IMR-90 (cell line): ENCODE results near the gene FBXO22. TPM values are rescaled to one million over a fixed set of nuclear protein-coding genes. Genes with fewer than 3 reads are reported as not detected.
A peak's percentile ranks its signal among the peaks of the same experiment; 100 is the strongest.

Experiments
- ATAC-seq: fragments of 200-7000 bp; cut with Tn5 transposase; 2 replicates; pipeline ENCODE4 v1.9.1; 2020; ENCODE audit warnings: low read depth, mild to moderate bottlenecking, moderate library complexity
- Bru-seq: library from RNA; stranded (reverse); fragments of 400-500 nt; gene quantifications from one replicate; lab custom pipeline; 2021; lab: Mats Ljungman, UMichigan
- BruChase-seq, 2 experiments: library from RNA; stranded (reverse); fragments of 400-500 nt; gene quantifications; one replicate each; lab custom pipeline; 2021; lab: Mats Ljungman, UMichigan
- BruUV-seq: library from RNA; stranded (reverse); fragments of 400-500 nt; replicated peaks from 2 replicates; lab custom pipeline; 2021; lab: Mats Ljungman, UMichigan
- CTCF ChIA-PET: fragments of 300-600 bp; formaldehyde crosslinking; extraction: SDS; loops from one replicate; lab custom pipeline; 2021; ENCODE audit warnings: antibody characterized with exemption; lab: Yijun Ruan, JAX
- POLR2A ChIA-PET: fragments of 300-600 bp; sonication (Branson Sonifier 250); formaldehyde crosslinking; loops from one replicate; lab custom pipeline; 2022; ENCODE audit warnings: antibody characterized with exemption; ENCODE audit not compliant: unreplicated experiment; lab: Charles Lee
- DNase-seq: peaks from one replicate; pipeline ENCODE4 v3.0.0; 2013
- H2AFZ ChIP-seq: replicated peaks from 2 replicates; pipeline ENCODE3; 2013; ENCODE audit warnings: low read length, mild to moderate bottlenecking; ENCODE audit not compliant: poor library complexity
- H2AK5ac ChIP-seq: 2 replicates; pipeline ENCODE4 v1.6.1; 2013; ENCODE audit warnings: low read depth, low read length, inconsistent platforms
- H2AK9ac ChIP-seq: replicated peaks from 2 replicates; pipeline ENCODE3; 2013; ENCODE audit warnings: mild to moderate bottlenecking, low read depth, low read length, moderate library complexity; ENCODE audit not compliant: poor library complexity
- H2BK120ac ChIP-seq: 2 replicates; pipeline ENCODE4 v1.6.1; 2013; ENCODE audit warnings: low read depth, low read length, inconsistent platforms
- H2BK15ac ChIP-seq: 3 replicates; pipeline ENCODE4 v1.6.1; 2013; ENCODE audit warnings: low read depth, low read length, inconsistent platforms
- H2BK20ac ChIP-seq: 2 replicates; pipeline ENCODE4 v1.6.1; 2013; ENCODE audit warnings: low read depth, mild to moderate bottlenecking, inconsistent platforms, low read length, moderate library complexity
- H2BK5ac ChIP-seq: 2 replicates; pipeline ENCODE4 v1.6.1; 2013; ENCODE audit warnings: mild to moderate bottlenecking, low read depth, low read length, inconsistent platforms; ENCODE audit not compliant: poor library complexity, severe bottlenecking
- H3K14ac ChIP-seq: replicated peaks from 2 replicates; pipeline ENCODE4 v1.6.1; 2013; ENCODE audit warnings: low read depth, low read length, inconsistent platforms
- H3K18ac ChIP-seq: 2 replicates; pipeline ENCODE4 v1.6.1; 2013; ENCODE audit warnings: low read depth, low read length, control low read depth
- H3K23ac ChIP-seq: 2 replicates; pipeline ENCODE4 v1.6.1; 2013; ENCODE audit warnings: low read depth, low read length, inconsistent platforms
- H3K27ac ChIP-seq: 2 replicates; pipeline ENCODE4 v1.5.1; 2013; ENCODE audit warnings: mild to moderate bottlenecking, control low read depth, low read length; ENCODE audit not compliant: insufficient read depth
- H3K27me3 ChIP-seq: 2 replicates; pipeline ENCODE4 v1.6.1; 2013; ENCODE audit warnings: low read length; ENCODE audit not compliant: control insufficient read depth, insufficient read depth
- H3K36me3 ChIP-seq: 2 replicates; pipeline ENCODE4 v1.6.1; 2013; ENCODE audit warnings: low read length, mixed read lengths; ENCODE audit not compliant: control insufficient read depth, insufficient read depth
- H3K4ac ChIP-seq: 2 replicates; pipeline ENCODE4 v1.6.1; 2013; ENCODE audit warnings: low read depth, low read length, inconsistent platforms
- H3K4me1 ChIP-seq: 2 replicates; pipeline ENCODE4 v1.6.1; 2013; ENCODE audit warnings: low read length, mixed read lengths; ENCODE audit not compliant: control insufficient read depth, insufficient read depth
- H3K4me2 ChIP-seq: 2 replicates; pipeline ENCODE4 v1.6.1; 2013; ENCODE audit warnings: low read depth, mild to moderate bottlenecking, control low read depth, low read length, moderate library complexity
- H3K4me3 ChIP-seq: 2 replicates; pipeline ENCODE4 v1.5.1; 2013; ENCODE audit warnings: low read depth, mild to moderate bottlenecking, control low read depth, low read length, moderate library complexity; ENCODE audit not compliant: insufficient read depth
- H3K56ac ChIP-seq: 2 replicates; pipeline ENCODE4 v1.6.1; 2013; ENCODE audit warnings: low read length, inconsistent platforms; ENCODE audit not compliant: insufficient read depth; ENCODE audit errors: extremely low read depth
- H3K79me1 ChIP-seq, 2 experiments: 2 replicates each; pipeline ENCODE4 v1.6.1; 2013; ENCODE audit warnings: low read length in 2 of 2, inconsistent platforms in 1 of 2, low read depth in 1 of 2
- H3K9ac ChIP-seq: 2 replicates; pipeline ENCODE4 v1.6.1; 2013; ENCODE audit warnings: low read depth, low read length, control low read depth
- H3K9me1 ChIP-seq: 2 replicates; pipeline ENCODE4 v1.6.1; 2013; ENCODE audit warnings: low read length, inconsistent platforms; ENCODE audit not compliant: insufficient read depth
- H3K9me3 ChIP-seq: 2 replicates; pipeline ENCODE4 v1.6.1; 2013; ENCODE audit warnings: low read length; ENCODE audit not compliant: control insufficient read depth, insufficient read depth
- H4K20me1 ChIP-seq: 2 replicates; pipeline ENCODE4 v1.6.1; 2013; ENCODE audit warnings: low read length, inconsistent platforms; ENCODE audit not compliant: insufficient read depth
- H4K5ac ChIP-seq: 2 replicates; pipeline ENCODE4 v1.6.1; 2013; ENCODE audit warnings: mild to moderate bottlenecking, low read depth, low read length, control low read depth
- H4K8ac ChIP-seq, 2 experiments: 2 replicates each; pipeline ENCODE4 v1.6.1; 2013; ENCODE audit warnings: low read depth in 2 of 2, low read length in 2 of 2, control low read depth in 1 of 2, inconsistent platforms in 1 of 2
- H4K91ac ChIP-seq: 2 replicates; pipeline ENCODE4 v1.6.1; 2013; ENCODE audit warnings: low read depth, low read length, inconsistent platforms; ENCODE audit not compliant: insufficient read depth
- BHLHE40 ChIP-seq: fragments of 150-350 bp; IDR thresholded peaks from 2 replicates; pipeline ENCODE4 v1.6.1; 2016; ENCODE audit warnings: mild to moderate bottlenecking, low read depth, low read length
- CHD1 ChIP-seq: IDR thresholded peaks from 2 replicates; pipeline ENCODE4 v1.6.1; 2012; ENCODE audit warnings: low read depth, low read length, improper control_type of control experiment
- CTCF ChIP-seq: conservative IDR thresholded peaks from 2 replicates; pipeline ENCODE4 v1.5.1; 2012; ENCODE audit warnings: mild to moderate bottlenecking, low read depth, low read length, improper control_type of control experiment
- FOS ChIP-seq: fragments of 150-350 bp; IDR thresholded peaks from 2 replicates; pipeline ENCODE4 v1.6.1; 2016; ENCODE audit warnings: low read depth, low read length
- MAFK ChIP-seq: IDR thresholded peaks from 2 replicates; pipeline ENCODE4 v1.6.1; 2012; ENCODE audit warnings: low read depth, low read length, improper control_type of control experiment
- MAZ ChIP-seq: IDR thresholded peaks from 2 replicates; pipeline ENCODE4 v1.6.1; 2012; ENCODE audit warnings: low read depth, mild to moderate bottlenecking, low read length, improper control_type of control experiment, moderate library complexity, borderline replicate concordance
- NFE2L2 ChIP-seq: fragments of 150-350 bp; IDR thresholded peaks from 2 replicates; pipeline ENCODE4 v1.6.1; 2016; ENCODE audit warnings: low read depth, mild to moderate bottlenecking, low read length
- POLR2A ChIP-seq: IDR thresholded peaks from 2 replicates; pipeline ENCODE4 v1.6.1; 2012; ENCODE audit warnings: mild to moderate bottlenecking, low read depth, low read length
- RAD21 ChIP-seq: IDR thresholded peaks from 2 replicates; pipeline ENCODE4 v1.6.1; 2012; ENCODE audit warnings: low read length, improper control_type of control experiment
- RCOR1 ChIP-seq: IDR thresholded peaks from 2 replicates; pipeline ENCODE4 v1.6.1; 2012; ENCODE audit warnings: mild to moderate bottlenecking, low read length, improper control_type of control experiment; ENCODE audit not compliant: insufficient replicate concordance
- RFX5 ChIP-seq: IDR thresholded peaks from 2 replicates; pipeline ENCODE4 v1.8.0; 2012; ENCODE audit warnings: low read depth, mild to moderate bottlenecking, low read length, moderate library complexity
- SMC3 ChIP-seq: fragments of 150-350 bp; IDR thresholded peaks from 2 replicates; pipeline ENCODE4 v1.6.1; 2016; ENCODE audit warnings: low read depth, mild to moderate bottlenecking, antibody characterized with exemption, low read length, moderate library complexity
- WGBS, 2 experiments: methylation state at CpG; one replicate each; pipeline versions ENCODE4 v1.1.5 to v1.1.7; 2013; ENCODE audit warnings: missing lambda C conversion rate in 2 of 2; ENCODE audit not compliant: insufficient read length in 1 of 2; ENCODE audit errors: extremely low coverage in 2 of 2; 5-methylcytosine and 5-hydroxymethylcytosine counted together
- dilution Hi-C: fragments of 300-500 bp; cut with HindIII; formaldehyde crosslinking; loops from one replicate; pipeline ENCODE4 v1.14.3; 2018; ENCODE audit warnings: low sequenced_read_pairs; ENCODE audit not compliant: unreplicated experiment
- in situ Hi-C: fragments of 300-500 bp; cut with MboI; formaldehyde crosslinking; loops from 3 replicates; pipeline ENCODE4 v1.14.3; 2019; ENCODE audit warnings: low sequenced_read_pairs, inconsistent platforms, mixed read lengths
- intact Hi-C: fragments of 100-400 bp; cut with micrococcal nuclease; formaldehyde crosslinking; loops from 2 replicates; pipeline ENCODE4 v1.10.0; 2022
- long read RNA-seq: library from polyadenylated mRNA; unstranded; transcript quantifications from one replicate; pipeline ENCODE4 v2.0.0, GENCODE V29; 2021; ENCODE audit not compliant: unreplicated experiment
- polyA plus RNA-seq, 3 experiments: library from polyadenylated mRNA; depleted of rRNA; stranded (reverse); fragments of >200 nt; gene quantifications; 2 replicates each; pipeline ENCODE4 v1.2.3, GENCODE V29; 2012; ENCODE audit warnings: low replicate concordance in 1 of 3
- total RNA-seq: library from RNA; depleted of rRNA; stranded (reverse); fragments of >200 nt; gene quantifications from 2 replicates; pipeline ENCODE4 v1.2.3, GENCODE V29; 2012; rRNA removed

FBXO22 gene
- 43.3 and 45.2 TPM in 2 replicates for total RNA-seq
- polyA plus RNA-seq (2012; rRNA removed): 22.4 and 24.5 TPM in 2 replicates
- polyA plus RNA-seq (2012; cell fraction: cytosol; rRNA removed): 18.6 and 22.9 TPM in 2 replicates
- polyA plus RNA-seq (2012; cell fraction: nucleus; rRNA removed; ENCODE audit: low replicate concordance): 11.2 and 17.7 TPM in 2 replicates
- percentile 86 among the genes with signal in this experiment for Bru-seq, nascent RNA
- percentile 81 among the genes with signal in this experiment for BruChase-seq, experiment 1, labeled RNA remaining after a 6-hour chase
- percentile 87 among the genes with signal in this experiment for BruChase-seq, experiment 2, labeled RNA remaining after a 2-hour chase
- long read RNA-seq, full-length matches to known transcripts: 62 of 70 reads
- long read RNA-seq, partial matches to known transcripts: 0 of 70 reads
- long read RNA-seq, other reads (novel, unspliced or antisense): 8 of 70 reads

- Histone ChIP-seq H3K79me1 (peaks cover 23 to 42% of the 10 kb centered on the region in 2 experiments), H3K4me3 (peak within 1 kb of the TSS; percentile 93), H2BK15ac (peak within 1 kb of the TSS; percentile 49; the same call in 2 of the 3 replicates), H3K9ac (peak within 1 kb of the TSS; percentile 95), H2BK5ac (peak within 1 kb of the TSS; percentile 95), H4K5ac (peak within 1 kb of the TSS; percentile 90), H3K4me1 (peaks cover 4% of the 10 kb centered on the region; the same call in 1 of the 2 replicates), H3K9me1 (peaks cover 16% of the 10 kb centered on the region), H4K8ac (peak within 1 kb of the TSS; percentile 81 to 97), H3K4ac (peak within 1 kb of the TSS; percentile 94), H3K14ac (peak within 1 kb of the TSS; percentile 97), H2AFZ (peak within 1 kb of the TSS; percentile 96), H3K4me2 (peak within 1 kb of the TSS; percentile 96), H4K91ac (peak within 1 kb of the TSS; percentile 92), H3K18ac (peak within 1 kb of the TSS; percentile 85), H3K36me3 (peaks cover 6% of the 10 kb centered on the region), H3K56ac (peak within 1 kb of the TSS; percentile 66), H3K23ac (peak within 1 kb of the TSS; percentile 95), H3K27me3 (no peaks in the 10 kb centered on the region), H2BK20ac (peak within 1 kb of the TSS; percentile 1; the same call in 1 of the 2 replicates), H2AK9ac (peak within 1 kb of the TSS; percentile 75), H3K27ac (peak within 1 kb of the TSS; percentile 96), H2AK5ac (peak within 1 kb of the TSS; percentile 89), H3K9me3 (no peaks in the 10 kb centered on the region), H4K20me1 (peaks cover 13% of the 10 kb centered on the region; the same call in 1 of the 2 replicates), H2BK120ac (peak within 1 kb of the TSS; percentile 65)
- intact Hi-C loops (no loop called here), dilution Hi-C loops (no loop called here), in situ Hi-C loops (no loop called here)
- BruUV-seq: no TSS peak
- ChIA-PET POLR2A (interaction anchor here (0.6 kb wide), 1 partner anchor 246 kb away, joined by 4 read pairs; no protein-coding TSS in a partner anchor), CTCF (no interaction called here)
- 0% methylated on average over 27 of the region's 63 CpGs; no CpG with 5 or more reads in 1 of the 2 experiments for WGBS, 2 experiments
- ATAC-seq (peak; percentile 98), DNase-seq (peak; percentile 88)
- peak; percentile 64; the same call in 1 of the 2 replicates for TF ChIP-seq POLR2A
- TF ChIP-seq RAD21: no peak
- TF ChIP-seq FOS: no peak
- TF ChIP-seq MAFK: no peak
- TF ChIP-seq BHLHE40: no peak
- TF ChIP-seq RCOR1: peak; percentile 54
- TF ChIP-seq NFE2L2: no peak
- TF ChIP-seq CTCF: no peak
- TF ChIP-seq SMC3: 0 out of 2 replicates have a peak, but pooled peaks have one; percentile 8
- TF ChIP-seq RFX5: no peak
- no peak for TF ChIP-seq CHD1
- 0 out of 2 replicates have a peak, but pooled peaks have one; percentile 27 for TF ChIP-seq MAZ
These were observed at the start of gene FBXO22 for GRCh38 chr15:75903331-75904239. FBXO22 (plus strand) TSS chr15:75903878; CDS start chr15:75903964, 86 bp downstream.
